GM12878 (cell line): ENCODE results near the gene CD96. TPM values are rescaled to one million over a fixed set of nuclear protein-coding genes. Genes with fewer than 3 reads are reported as not detected.

ENCODE experiments used
- ATF7 ChIP-seq: fragments of 450-650 bp; IDR thresholded peaks from 2 replicates; pipeline ENCODE4 v1.6.1; 2016; ENCODE audit warnings: low read depth, mild to moderate bottlenecking
- BMI1 ChIP-seq: fragments of 450-650 bp; IDR thresholded peaks from 2 replicates; pipeline ENCODE4 v1.6.1; 2016; ENCODE audit warnings: mild to moderate bottlenecking, moderate library complexity, borderline replicate concordance
- CBX5 ChIP-seq: sonication (generic); IDR thresholded peaks from 2 replicates; pipeline ENCODE4 v1.6.1; 2016; ENCODE audit warnings: low read depth, moderate library complexity, mild to moderate bottlenecking, inconsistent platforms
- CHD1 ChIP-seq: IDR thresholded peaks from 2 replicates; pipeline ENCODE4 v1.6.1; 2012; ENCODE audit warnings: low read depth, low read length, improper control_type of control experiment
- CREM ChIP-seq: IDR thresholded peaks from 2 replicates; pipeline ENCODE4 v1.6.1; 2014; ENCODE audit warnings: antibody characterized with exemption, low read depth
- FOXK2 ChIP-seq: fragments of 450-650 bp; IDR thresholded peaks from 2 replicates; pipeline ENCODE4 v1.6.1; 2017; ENCODE audit warnings: mild to moderate bottlenecking, moderate library complexity
- FOXM1 ChIP-seq: IDR thresholded peaks from 2 replicates; pipeline ENCODE4 v1.6.1; 2012; ENCODE audit warnings: low read depth, mild to moderate bottlenecking, inconsistent platforms, low read length, moderate library complexity
- HCFC1 ChIP-seq: fragments of 150-350 bp; IDR thresholded peaks from 2 replicates; pipeline ENCODE4 v1.6.1; 2014; ENCODE audit warnings: low read length
- IKZF1 ChIP-seq: fragments of 450-650 bp; conservative IDR thresholded peaks from 2 replicates; pipeline ENCODE4 v1.6.1; 2017; ENCODE audit warnings: antibody characterized with exemption, mild to moderate bottlenecking
- JUNB ChIP-seq: IDR thresholded peaks from 2 replicates; pipeline ENCODE4 v1.6.1; 2016; ENCODE audit warnings: antibody characterized with exemption, mild to moderate bottlenecking
- JUND ChIP-seq: IDR thresholded peaks from 2 replicates; pipeline ENCODE4 v1.6.1; 2012; ENCODE audit warnings: low read depth, mild to moderate bottlenecking, low read length, improper control_type of control experiment, moderate library complexity
- PAX5 ChIP-seq: IDR thresholded peaks from 2 replicates; pipeline ENCODE4 v1.6.1; 2011; ENCODE audit warnings: low read depth, low read length, borderline replicate concordance
- RBBP5 ChIP-seq: fragments of 200-600 bp; sonication (generic); conservative IDR thresholded peaks from 2 replicates; pipeline ENCODE4 v1.6.1; 2016
- RCOR1 ChIP-seq: conservative IDR thresholded peaks from 2 replicates; pipeline ENCODE4 v1.6.1; 2012; ENCODE audit warnings: low read depth, low read length, improper control_type of control experiment
- SREBF2 ChIP-seq: IDR thresholded peaks from 2 replicates; pipeline ENCODE4 v1.6.1; 2012; ENCODE audit warnings: mild to moderate bottlenecking, low read length
- TCF12 ChIP-seq: IDR thresholded peaks from 2 replicates; pipeline ENCODE4 v1.6.1; 2011; ENCODE audit warnings: low read depth, mild to moderate bottlenecking, low read length
- ZNF207 ChIP-seq: fragments of 450-650 bp; IDR thresholded peaks from 2 replicates; pipeline ENCODE4 v1.6.1; 2014; ENCODE audit warnings: antibody characterized with exemption, mild to moderate bottlenecking, borderline replicate concordance
- polyA plus RNA-seq, 11 experiments: library from polyadenylated mRNA; depleted of rRNA in 4 of 11; unstranded in 6 of 11; stranded (reverse) in 5 of 11; fragments of >200 nt; fragmentation: Nextera tagmentation in 4 of 11; fragmentation: Illumina TruSeq in 1 of 11; extraction: Ambion mirVana in 4 of 11; extraction: Trizol in 1 of 11; gene quantifications; 1 replicate in 1 of 11; 2 replicates in 10 of 11; pipeline versions ENCODE4 v1.2.1 to v1.2.3, GENCODE V29; 2011 to 2016; ENCODE audit warnings: inconsistent platforms in 2 of 11, missing spikeins in 2 of 11, low read depth in 1 of 11
- total RNA-seq, 4 experiments: library from RNA; depleted of rRNA in 3 of 4; stranded (reverse); fragments of >200 nt in 3 of 4; fragmentation: Illumina TruSeq in 1 of 4; extraction: Trizol in 1 of 4; gene quantifications; 2 replicates each; pipeline versions ENCODE4 v1.2.1 to v1.2.3, GENCODE V29; 2013 to 2021
- TF ChIP-seq, protein P1 (sequence below): fragments of 450-650 bp; IDR thresholded peaks from 2 replicates; pipeline ENCODE4 v1.6.1; 2017; ENCODE audit warnings: mild to moderate bottlenecking, moderate library complexity
- TF ChIP-seq, protein P2 (sequence below): fragments of 450-650 bp; IDR thresholded peaks from 2 replicates; pipeline ENCODE4 v1.6.1; 2017; ENCODE audit warnings: mild to moderate bottlenecking, moderate library complexity
- TF ChIP-seq, protein P3 (sequence below): fragments of 450-650 bp; IDR thresholded peaks from 2 replicates; pipeline ENCODE4 v1.6.1; 2017; ENCODE audit warnings: low read depth, mild to moderate bottlenecking, moderate library complexity

Gene CD96
- total and polyA plus RNA-seq, 10 of the 15 experiments (the other 5 are each of a cell fraction or from before 2014, with no cell fraction given) = 0.13 to 10.1 (median 0.47) TPM

DNA sequence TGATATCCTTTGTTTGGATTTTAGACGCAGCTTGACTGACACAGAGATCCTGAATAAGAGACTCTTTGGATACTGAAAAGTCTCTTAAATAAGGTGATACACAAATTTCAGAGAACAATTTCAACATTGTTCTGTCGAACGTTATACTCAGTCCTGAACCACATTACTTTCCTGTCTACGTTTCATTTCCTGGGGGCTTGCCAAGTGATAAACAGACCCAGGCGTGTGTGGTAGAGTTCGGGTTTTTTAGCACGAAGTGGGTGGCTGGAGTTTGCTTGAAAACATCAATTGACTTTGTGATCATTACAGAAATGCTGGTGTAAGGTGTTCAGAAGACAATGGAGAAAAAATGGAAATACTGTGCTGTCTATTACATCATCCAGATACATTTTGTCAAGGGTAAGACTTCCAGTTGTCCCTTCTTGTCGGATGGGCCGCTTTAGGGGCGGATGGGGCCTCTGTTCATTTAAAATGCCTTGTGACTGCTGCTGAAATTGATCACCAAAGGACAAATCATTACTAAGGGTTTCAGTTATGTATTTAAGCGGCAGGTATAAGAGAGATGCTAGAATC, at the start of gene CD96 (continued):
- TF ChIP-seq, protein P1, sequence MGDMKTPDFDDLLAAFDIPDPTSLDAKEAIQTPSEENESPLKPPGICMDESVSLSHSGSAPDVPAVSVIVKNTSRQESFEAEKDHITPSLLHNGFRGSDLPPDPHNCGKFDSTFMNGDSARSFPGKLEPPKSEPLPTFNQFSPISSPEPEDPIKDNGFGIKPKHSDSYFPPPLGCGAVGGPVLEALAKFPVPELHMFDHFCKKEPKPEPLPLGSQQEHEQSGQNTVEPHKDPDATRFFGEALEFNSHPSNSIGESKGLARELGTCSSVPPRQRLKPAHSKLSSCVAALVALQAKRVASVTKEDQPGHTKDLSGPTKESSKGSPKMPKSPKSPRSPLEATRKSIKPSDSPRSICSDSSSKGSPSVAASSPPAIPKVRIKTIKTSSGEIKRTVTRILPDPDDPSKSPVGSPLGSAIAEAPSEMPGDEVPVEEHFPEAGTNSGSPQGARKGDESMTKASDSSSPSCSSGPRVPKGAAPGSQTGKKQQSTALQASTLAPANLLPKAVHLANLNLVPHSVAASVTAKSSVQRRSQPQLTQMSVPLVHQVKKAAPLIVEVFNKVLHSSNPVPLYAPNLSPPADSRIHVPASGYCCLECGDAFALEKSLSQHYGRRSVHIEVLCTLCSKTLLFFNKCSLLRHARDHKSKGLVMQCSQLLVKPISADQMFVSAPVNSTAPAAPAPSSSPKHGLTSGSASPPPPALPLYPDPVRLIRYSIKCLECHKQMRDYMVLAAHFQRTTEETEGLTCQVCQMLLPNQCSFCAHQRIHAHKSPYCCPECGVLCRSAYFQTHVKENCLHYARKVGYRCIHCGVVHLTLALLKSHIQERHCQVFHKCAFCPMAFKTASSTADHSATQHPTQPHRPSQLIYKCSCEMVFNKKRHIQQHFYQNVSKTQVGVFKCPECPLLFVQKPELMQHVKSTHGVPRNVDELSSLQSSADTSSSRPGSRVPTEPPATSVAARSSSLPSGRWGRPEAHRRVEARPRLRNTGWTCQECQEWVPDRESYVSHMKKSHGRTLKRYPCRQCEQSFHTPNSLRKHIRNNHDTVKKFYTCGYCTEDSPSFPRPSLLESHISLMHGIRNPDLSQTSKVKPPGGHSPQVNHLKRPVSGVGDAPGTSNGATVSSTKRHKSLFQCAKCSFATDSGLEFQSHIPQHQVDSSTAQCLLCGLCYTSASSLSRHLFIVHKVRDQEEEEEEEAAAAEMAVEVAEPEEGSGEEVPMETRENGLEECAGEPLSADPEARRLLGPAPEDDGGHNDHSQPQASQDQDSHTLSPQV = no peak
- TF ChIP-seq RCOR1 (no peak), SREBF2 (no peak), IKZF1 (no peak), TCF12 (no peak), CHD1 (no peak), HCFC1 (no peak), FOXM1 (no peak), PAX5 (no peak), ATF7 (peak; percentile 64), ZNF207 (no peak), BMI1 (0 out of 2 replicates have a peak, but pooled peaks have one; percentile 40), JUNB (peak; percentile 62), JUND (no peak), CBX5 (no peak), RBBP5 (no peak), FOXK2 (no peak), CREM (no peak)
- TF ChIP-seq, protein P2, sequence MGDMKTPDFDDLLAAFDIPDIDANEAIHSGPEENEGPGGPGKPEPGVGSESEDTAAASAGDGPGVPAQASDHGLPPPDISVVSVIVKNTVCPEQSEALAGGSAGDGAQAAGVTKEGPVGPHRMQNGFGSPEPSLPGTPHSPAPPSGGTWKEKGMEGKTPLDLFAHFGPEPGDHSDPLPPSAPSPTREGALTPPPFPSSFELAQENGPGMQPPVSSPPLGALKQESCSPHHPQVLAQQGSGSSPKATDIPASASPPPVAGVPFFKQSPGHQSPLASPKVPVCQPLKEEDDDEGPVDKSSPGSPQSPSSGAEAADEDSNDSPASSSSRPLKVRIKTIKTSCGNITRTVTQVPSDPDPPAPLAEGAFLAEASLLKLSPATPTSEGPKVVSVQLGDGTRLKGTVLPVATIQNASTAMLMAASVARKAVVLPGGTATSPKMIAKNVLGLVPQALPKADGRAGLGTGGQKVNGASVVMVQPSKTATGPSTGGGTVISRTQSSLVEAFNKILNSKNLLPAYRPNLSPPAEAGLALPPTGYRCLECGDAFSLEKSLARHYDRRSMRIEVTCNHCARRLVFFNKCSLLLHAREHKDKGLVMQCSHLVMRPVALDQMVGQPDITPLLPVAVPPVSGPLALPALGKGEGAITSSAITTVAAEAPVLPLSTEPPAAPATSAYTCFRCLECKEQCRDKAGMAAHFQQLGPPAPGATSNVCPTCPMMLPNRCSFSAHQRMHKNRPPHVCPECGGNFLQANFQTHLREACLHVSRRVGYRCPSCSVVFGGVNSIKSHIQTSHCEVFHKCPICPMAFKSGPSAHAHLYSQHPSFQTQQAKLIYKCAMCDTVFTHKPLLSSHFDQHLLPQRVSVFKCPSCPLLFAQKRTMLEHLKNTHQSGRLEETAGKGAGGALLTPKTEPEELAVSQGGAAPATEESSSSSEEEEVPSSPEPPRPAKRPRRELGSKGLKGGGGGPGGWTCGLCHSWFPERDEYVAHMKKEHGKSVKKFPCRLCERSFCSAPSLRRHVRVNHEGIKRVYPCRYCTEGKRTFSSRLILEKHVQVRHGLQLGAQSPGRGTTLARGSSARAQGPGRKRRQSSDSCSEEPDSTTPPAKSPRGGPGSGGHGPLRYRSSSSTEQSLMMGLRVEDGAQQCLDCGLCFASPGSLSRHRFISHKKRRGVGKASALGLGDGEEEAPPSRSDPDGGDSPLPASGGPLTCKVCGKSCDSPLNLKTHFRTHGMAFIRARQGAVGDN = no peak
- TF ChIP-seq, protein P3, sequence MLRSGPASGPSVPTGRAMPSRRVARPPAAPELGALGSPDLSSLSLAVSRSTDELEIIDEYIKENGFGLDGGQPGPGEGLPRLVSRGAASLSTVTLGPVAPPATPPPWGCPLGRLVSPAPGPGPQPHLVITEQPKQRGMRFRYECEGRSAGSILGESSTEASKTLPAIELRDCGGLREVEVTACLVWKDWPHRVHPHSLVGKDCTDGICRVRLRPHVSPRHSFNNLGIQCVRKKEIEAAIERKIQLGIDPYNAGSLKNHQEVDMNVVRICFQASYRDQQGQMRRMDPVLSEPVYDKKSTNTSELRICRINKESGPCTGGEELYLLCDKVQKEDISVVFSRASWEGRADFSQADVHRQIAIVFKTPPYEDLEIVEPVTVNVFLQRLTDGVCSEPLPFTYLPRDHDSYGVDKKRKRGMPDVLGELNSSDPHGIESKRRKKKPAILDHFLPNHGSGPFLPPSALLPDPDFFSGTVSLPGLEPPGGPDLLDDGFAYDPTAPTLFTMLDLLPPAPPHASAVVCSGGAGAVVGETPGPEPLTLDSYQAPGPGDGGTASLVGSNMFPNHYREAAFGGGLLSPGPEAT = peak; percentile 38; the same call in 1 of the 2 replicates
